Measurements from ENCODE around the gene NEU1.
"Not testable (repeated sequence)": the region's sequence is repeated elsewhere in the genome, so short reads cannot be mapped to it uniquely, and the experiment has no call there.

The NEU1 gene

DNA sequence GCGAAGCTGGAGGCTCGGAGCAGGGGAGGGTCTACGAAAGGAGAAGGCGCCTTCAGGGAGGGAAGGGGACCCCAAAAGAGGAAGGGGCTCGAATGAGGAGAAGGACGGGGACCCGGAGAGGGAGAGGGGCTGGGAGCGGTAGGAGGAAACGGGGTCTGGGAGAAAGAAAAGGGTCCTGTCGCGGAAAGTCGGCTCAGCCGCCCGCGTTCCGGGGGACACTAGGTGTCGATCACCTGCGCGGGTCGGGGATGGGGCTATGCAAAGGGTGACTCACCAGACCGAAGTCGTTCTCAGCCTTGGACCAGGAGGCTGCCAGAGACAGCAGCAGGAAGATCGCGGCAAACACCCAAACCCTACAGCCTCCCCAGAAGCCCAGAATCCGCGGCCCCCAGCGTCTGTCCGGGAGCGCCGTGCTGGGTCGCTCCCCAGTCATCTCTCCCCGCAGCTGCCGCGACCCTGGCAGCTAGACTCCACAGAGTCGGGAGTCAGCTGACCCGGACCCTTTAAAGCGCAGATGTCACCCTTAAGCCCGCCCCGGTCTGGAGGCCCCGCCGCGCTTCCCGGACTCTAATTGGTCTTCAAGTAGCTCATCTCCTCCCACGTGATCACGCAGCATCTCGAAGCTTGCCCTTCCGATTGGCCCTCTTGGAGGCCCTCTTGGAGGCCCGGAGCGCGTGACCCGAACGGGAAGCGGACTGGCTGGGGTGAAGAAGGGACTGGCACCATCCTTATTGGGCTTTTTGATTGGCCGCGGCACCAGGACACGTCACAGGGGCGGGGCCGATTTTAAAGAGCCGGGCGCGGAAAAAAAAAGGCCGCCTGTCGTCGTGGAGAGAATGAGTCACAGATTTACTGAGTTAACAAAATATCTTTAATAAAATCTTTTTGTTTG is at the start of gene NEU1:
NEU1 (minus strand) TSS at position 478 of the 892 bp plus-strand sequence; CDS start at position 433, 45 bp downstream.
- CTCF ChIA-PET = interaction anchor here (0.6 to 1.6 kb wide), 12 partner anchors 10 to 320 kb away, joined by 3 to 5 read pairs (median 4); partner anchors contain the start of gene EHMT2
- Mint-ChIP-seq H3K9me3 (no peaks in the 10 kb centered on the region), H3K4me1 (peaks cover 28% of the 10 kb centered on the region), H3K27ac (peak within 1 kb of the TSS; percentile 87), H3K36me3 (peaks cover 12% of the 10 kb centered on the region), H3K4me3 (peak within 1 kb of the TSS; percentile 88), H3K27me3 (peaks cover 12% of the 10 kb centered on the region)
- DNase-seq = peak; percentile 100

DNA sequence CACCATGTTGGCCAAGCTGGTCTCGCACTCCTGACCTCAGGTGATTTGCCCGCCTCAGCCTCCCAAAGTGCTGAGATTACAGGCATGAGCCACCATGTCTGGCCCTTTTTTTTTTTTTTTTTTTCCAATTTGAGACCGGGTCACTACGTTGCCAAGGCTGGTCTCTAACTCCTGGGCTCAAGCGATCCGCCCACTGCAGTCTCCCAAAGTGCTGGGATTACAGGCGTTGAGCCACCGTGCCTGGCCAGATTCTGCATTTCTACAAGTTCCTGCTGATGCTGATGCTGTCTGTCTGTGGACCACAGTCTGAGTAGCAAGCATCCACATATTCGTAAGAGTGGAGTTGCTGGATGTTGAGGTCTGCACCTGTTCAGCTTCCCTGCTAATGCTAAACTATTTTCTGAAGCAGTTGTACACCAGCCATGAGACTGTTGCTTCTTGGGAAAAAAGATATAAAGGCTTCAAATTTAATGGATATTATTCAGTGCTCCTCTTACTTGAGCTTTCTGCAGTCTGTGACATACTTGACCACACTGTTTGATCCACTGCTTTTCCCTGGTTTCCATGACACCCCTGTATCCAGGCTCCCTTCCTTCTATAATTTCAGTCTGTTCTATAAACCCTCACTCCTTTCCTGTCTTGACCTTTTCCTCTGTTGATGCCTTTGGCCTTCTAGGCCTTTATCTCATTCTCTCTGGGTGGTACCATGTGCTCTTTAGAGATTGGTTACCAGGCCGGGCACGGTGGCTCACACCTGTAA is 49.4 kb upstream of the NEU1 start:
- DNase-seq = no peak
- Mint-ChIP-seq H3K4me1 (peaks cover 2% of the 10 kb centered on the region), H3K36me3 (no peaks in the 10 kb centered on the region), H3K27me3 (peaks cover 21% of the 10 kb centered on the region), H3K4me3 (no peak overlapping the region), H3K9me3 (no peaks in the 10 kb centered on the region), H3K27ac (no peak overlapping the region)
- CTCF ChIA-PET = interaction anchor here (1.1 kb wide), 1 partner anchor 10 kb away, joined by 3 read pairs; the partner anchor contains the start of gene ZBTB12

DNA sequence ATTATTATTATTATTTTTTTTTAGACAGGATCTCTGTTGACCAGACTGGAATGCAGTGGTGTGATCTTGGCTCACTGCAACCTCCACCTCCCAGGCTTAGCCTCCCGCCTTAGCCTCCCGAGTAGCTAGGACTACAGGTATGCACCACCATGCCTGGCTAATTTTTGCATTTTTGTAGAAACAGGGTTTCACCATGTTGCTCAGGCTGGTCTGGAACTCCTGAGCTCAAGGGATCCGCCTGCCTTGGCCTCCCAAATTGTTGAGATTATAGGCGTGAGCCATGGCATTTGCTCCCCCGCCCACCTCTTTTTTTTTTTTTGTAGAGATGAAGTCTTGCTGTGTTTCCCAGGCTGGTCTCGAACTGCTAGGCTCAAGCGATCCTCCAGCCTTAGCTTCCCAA is 46.7 kb upstream of the NEU1 start:
- peaks cover 34% of the 10 kb centered on the region for H3K27me3 Mint-ChIP-seq
- DNase-seq, H3K4me1 Mint-ChIP-seq, H3K9me3 Mint-ChIP-seq, H3K4me3 Mint-ChIP-seq, H3K36me3 Mint-ChIP-seq, CTCF ChIA-PET, H3K27ac Mint-ChIP-seq: not testable (repeated sequence)

DNA sequence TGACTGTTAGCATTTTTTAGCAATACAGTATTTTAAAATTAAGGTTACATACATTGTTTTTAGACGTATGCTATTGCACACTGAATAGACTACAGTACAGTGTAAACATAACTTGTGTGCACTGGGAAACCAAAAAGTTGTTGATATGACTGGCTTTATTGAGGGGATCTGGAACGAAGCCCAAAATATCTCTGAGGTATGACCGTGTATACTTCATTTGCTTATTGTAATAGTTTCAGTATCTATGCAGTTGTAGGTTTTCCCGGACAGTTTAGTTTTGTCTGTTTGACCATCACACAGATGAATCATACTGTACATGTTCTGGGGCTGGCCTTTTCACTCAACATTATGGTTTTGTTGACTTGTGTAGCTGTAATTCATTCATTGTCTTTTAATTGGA is 46.2 kb upstream of the NEU1 start:
- H3K4me3 Mint-ChIP-seq = no peak overlapping the region
- H3K27me3 Mint-ChIP-seq = peaks cover 37% of the 10 kb centered on the region
- peaks cover 2% of the 10 kb centered on the region for H3K4me1 Mint-ChIP-seq
- no peak for DNase-seq
- CTCF ChIA-PET = no interaction called here
- no peak overlapping the region for H3K27ac Mint-ChIP-seq
- no peaks in the 10 kb centered on the region for H3K36me3 Mint-ChIP-seq
- H3K9me3 Mint-ChIP-seq = no peaks in the 10 kb centered on the region

DNA sequence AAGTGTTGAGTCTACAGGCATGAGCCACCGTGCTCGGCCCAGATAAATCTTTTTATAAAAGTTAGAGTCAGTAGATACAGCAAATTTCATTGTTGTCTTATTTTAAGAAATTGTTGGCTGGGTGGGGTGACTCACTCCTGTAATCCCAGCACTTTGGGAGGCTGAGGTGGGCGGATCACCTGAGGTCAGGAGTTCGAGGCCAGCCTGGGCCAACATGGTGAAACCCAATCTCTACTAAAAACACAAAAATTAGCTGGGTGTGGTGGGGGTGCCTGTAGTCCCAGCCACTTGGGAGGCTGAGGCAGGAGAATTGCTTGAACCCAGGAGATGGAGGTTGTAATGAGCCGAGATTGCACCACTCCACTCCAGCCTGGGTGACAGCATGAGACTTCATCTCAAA is 45.6 kb upstream of the NEU1 start:
- H3K4me1 Mint-ChIP-seq, H3K9me3 Mint-ChIP-seq, H3K4me3 Mint-ChIP-seq, DNase-seq, H3K36me3 Mint-ChIP-seq, H3K27ac Mint-ChIP-seq, CTCF ChIA-PET: not testable (repeated sequence)
- peaks cover 42% of the 10 kb centered on the region for H3K27me3 Mint-ChIP-seq

DNA sequence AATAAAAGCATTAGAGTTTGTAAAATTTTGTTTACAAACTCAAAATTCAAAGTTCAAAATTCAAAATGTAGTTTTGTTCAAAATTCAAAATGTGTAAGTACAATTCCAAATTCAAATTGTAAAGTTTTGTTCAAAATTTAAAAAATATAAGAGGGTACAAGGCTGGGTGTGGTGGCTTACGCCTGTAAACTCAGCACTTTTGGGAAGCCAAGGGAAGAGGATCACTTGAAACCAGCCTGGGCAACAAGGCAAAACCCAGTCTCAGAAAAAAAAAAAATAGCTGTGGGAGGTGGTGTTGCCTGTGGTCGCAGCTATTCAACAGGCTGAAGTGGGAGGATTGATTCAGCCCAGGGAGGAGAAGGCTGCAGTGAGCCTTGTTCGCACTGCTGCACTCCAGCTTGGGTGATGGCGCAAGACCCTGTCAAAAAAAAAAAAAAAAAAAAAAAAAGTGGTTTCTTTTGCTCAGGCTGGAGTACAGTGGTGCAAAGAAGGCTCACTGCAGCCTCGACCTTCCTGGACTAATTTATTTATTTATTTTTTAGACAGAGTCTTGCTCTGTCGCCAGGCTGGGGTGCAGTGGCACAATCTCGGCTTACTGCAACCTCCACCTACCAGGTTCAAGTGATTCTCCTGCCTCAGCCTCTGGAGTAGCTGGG is 44.7 kb upstream of the NEU1 start:
- no peak overlapping the region for H3K27ac Mint-ChIP-seq
- no peak overlapping the region for H3K4me3 Mint-ChIP-seq
- H3K4me1 Mint-ChIP-seq = peaks cover 9% of the 10 kb centered on the region
- CTCF ChIA-PET = no interaction called here
- peaks cover 52% of the 10 kb centered on the region for H3K27me3 Mint-ChIP-seq
- no peak for DNase-seq
- H3K9me3 Mint-ChIP-seq = no peaks in the 10 kb centered on the region
- no peaks in the 10 kb centered on the region for H3K36me3 Mint-ChIP-seq

DNA sequence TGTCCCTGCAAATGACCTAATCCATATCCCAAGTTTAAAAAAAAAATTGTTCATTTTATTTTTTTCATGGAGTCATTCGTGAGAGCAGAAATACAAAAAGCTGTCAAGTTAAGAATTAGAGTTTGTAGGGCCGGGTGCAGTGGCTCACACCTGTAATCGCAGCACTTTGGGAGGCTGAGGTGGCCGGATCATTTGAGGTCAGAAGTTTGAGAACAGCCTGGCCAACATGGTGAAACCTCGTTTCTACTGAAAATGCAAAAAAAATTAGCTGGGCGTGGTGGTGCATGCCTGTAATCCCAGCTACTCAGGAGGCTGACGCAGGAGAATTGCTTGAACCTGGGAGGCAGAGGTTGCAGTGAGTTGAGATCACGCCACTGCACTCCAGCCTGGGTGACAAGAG is 44.1 kb upstream of the NEU1 start:
- H3K4me1 Mint-ChIP-seq, H3K9me3 Mint-ChIP-seq, H3K4me3 Mint-ChIP-seq, CTCF ChIA-PET, DNase-seq, H3K36me3 Mint-ChIP-seq, H3K27ac Mint-ChIP-seq: not testable (repeated sequence)
- H3K27me3 Mint-ChIP-seq = peaks cover 53% of the 10 kb centered on the region

DNA sequence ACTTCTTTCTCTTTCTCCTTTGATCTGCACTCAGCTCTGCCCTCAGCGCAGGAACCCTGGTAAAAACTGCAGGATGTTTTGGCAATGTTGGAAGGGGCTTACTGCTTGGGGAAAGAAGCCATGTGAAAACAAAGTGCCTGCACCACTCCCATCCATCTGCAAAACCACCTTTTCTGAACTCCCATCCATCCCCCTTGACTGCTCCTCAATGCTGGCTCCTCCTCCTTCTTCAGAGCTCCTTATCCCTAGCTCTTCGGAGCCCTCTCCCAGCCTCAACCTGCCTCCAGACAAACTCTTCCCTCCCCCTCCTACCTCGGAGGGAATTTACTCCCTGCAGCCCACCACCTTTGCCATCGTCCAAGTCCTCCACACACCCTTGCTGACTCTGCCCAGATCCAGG is 43.5 kb upstream of the NEU1 start:
- no peaks in the 10 kb centered on the region for H3K9me3 Mint-ChIP-seq
- peaks cover 11% of the 10 kb centered on the region for H3K4me1 Mint-ChIP-seq
- no peaks in the 10 kb centered on the region for H3K36me3 Mint-ChIP-seq
- peaks cover 53% of the 10 kb centered on the region for H3K27me3 Mint-ChIP-seq
- H3K4me3 Mint-ChIP-seq = no peak overlapping the region
- no peak overlapping the region for H3K27ac Mint-ChIP-seq
- DNase-seq = no peak
- CTCF ChIA-PET = no interaction called here

DNA sequence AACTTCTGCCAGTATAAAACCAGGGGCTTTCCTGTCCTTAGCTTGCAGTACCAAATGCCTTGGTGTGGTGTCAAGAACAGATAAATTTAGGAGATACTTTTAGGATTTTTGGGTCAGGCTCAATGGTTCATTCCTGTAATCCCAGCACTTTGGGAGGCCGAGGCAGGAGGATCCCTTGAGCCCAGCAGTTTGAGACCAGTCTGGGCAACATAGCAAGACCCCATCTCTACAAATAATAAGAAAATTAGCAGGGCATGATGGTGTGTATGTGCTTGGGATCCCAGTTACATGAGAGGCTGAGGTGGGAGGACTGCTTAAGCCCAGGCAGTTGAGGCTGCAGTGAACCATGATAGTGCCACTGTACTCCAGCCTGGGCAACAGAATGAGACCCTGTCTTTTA is 42.4 kb upstream of the NEU1 start:
- Mint-ChIP-seq H3K9me3 (no peaks in the 10 kb centered on the region), H3K27ac (no peak overlapping the region), H3K4me1 (peaks cover 14% of the 10 kb centered on the region), H3K4me3 (no peak overlapping the region), H3K36me3 (no peaks in the 10 kb centered on the region), H3K27me3 (peaks cover 50% of the 10 kb centered on the region)
- DNase-seq = no peak
- CTCF ChIA-PET = no interaction called here

DNA sequence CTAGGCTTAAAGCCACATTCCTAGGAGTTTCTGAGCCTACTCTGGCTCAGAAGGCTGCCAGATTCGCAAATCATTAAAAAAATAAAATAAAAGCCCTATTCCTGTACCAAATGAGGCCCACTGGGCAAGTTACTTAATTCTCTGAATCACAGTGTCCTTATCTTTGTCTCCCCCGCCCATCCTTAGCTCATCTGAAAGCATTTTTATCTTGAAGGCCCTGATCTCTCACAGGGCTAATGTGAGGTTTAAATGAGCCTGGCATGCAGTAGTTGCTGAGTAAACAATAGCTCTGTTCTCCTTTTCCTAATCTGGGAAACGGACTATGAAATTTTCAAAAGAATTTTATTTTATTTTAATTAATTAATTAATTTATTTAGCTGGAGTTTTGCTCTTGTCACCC is 41.3 kb upstream of the NEU1 start:
- Mint-ChIP-seq H3K4me3 (no peak overlapping the region), H3K9me3 (no peaks in the 10 kb centered on the region), H3K4me1 (peaks cover 25% of the 10 kb centered on the region), H3K27ac (no peak overlapping the region), H3K36me3 (peaks cover 4% of the 10 kb centered on the region), H3K27me3 (peaks cover 44% of the 10 kb centered on the region)
- no peak for DNase-seq
- CTCF ChIA-PET = no interaction called here

DNA sequence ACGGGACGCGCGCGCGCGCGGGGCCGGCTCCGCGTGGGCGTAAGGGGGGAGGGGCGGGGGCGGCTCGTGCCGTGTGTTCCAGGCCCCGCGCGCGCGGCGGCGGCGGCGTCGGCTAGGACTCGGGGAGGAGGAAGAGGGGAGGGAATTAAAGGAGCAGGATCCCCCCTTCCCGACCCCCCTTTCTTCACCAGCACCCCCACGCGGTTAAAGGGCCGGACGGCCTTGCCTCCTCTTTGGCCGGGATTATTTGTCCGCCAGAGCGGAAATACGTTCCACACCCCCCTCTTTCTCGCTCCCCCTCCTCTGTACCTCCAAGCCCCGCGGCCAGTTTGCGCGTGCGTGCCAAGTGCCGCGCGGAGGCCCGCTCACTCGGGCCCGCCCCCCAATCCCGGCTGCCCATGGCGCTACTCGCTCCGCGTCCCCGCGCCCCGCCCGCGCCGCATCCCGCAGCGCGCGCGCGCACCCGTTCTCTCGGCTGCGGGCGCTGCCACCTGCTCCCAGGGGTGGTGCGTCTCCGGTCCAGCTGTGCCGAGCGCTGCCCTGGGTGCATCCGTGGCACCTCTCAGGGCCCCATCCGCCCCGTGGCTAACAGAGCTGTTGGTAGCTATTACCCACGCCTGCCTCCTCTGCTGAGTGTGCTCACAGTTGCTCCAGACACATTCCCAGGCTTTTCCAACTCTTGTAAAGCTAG is 39.5 kb upstream of the NEU1 start, which contains the start of gene ZBTB12:
ZBTB12 (minus strand) TSS at position 134 of the 691 bp plus-strand sequence. CDS start 781 bp downstream, outside the sequence.
- CTCF ChIA-PET = interaction anchor here (0.6 kb wide), 1 partner anchor 10 kb away, joined by 3 read pairs; no protein-coding TSS in a partner anchor
- peaks cover 35% of the 10 kb centered on the region for H3K4me1 Mint-ChIP-seq
- H3K36me3 Mint-ChIP-seq = peaks cover 14% of the 10 kb centered on the region
- H3K9me3 Mint-ChIP-seq = no peaks in the 10 kb centered on the region
- peak within 1 kb of the TSS; percentile 86 for H3K4me3 Mint-ChIP-seq
- peaks cover 38% of the 10 kb centered on the region for H3K27me3 Mint-ChIP-seq
- DNase-seq = peak; percentile 89
- H3K27ac Mint-ChIP-seq = peak within 1 kb of the TSS; percentile 82

DNA sequence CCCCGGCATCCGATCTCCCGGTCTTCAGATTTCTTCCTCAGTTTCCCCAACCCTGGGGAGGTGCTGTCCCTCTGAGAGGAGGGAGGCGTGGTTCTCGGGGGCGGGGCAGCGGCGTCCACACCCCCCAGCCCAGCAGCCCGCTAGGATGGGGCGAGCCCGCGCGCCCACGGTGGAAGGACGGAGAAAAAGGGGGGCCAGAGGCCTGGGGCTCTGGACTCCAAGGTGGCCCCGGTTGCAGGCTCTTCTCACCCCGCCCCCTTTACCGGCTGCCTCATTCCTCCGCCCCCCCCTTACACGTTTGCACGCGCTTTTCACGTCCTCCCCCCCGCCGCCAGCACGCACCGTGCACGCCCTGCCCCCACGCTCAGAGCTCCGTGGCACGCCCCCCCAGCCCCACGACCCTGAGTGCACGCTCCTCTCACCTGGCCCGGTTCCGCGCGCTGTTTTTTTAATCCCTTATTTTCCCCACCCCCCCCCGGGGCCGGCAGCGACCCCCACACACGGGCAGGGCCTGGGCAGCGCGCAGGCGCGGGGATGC is 38.9 kb upstream of the NEU1 start:
- Mint-ChIP-seq H3K27ac (no peak overlapping the region), H3K9me3 (no peaks in the 10 kb centered on the region), H3K4me1 (peaks cover 37% of the 10 kb centered on the region), H3K36me3 (peaks cover 14% of the 10 kb centered on the region), H3K27me3 (peaks cover 33% of the 10 kb centered on the region), H3K4me3 (peak overlapping the region; percentile 64)
- CTCF ChIA-PET = interaction anchor here (0.6 kb wide), 1 partner anchor 11 kb away, joined by 3 read pairs; no protein-coding TSS in a partner anchor
- peak; percentile 74 for DNase-seq

DNA sequence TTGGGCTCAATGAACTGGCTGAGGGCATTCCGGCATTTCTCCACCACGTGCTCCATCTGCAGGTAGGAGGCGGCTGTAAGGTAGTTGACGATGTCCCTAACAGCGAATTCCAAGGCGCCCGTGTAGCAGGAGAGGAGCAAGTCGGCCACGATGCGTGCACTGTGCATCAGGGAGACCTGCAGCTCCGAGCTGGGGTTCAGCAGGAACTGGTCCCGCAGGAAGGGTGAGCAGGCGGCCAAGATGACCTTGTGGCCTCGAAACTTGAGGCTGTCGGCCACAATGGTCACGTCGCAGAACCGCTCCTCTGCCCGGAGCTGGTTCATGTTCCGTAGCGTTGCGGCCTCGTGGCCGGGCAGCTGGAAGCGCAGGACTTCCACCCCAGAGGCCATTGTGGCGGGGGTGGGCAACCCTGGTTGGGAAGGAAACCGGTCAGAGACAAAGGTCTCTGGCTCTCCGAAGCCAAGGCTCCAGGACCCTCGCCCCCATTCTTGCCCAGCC is 38.3 kb upstream of the NEU1 start:
- Mint-ChIP-seq H3K4me1 (peaks cover 42% of the 10 kb centered on the region), H3K4me3 (peak overlapping the region; percentile 64), H3K27me3 (peaks cover 28% of the 10 kb centered on the region), H3K9me3 (no peaks in the 10 kb centered on the region), H3K36me3 (peaks cover 14% of the 10 kb centered on the region), H3K27ac (no peak overlapping the region)
- CTCF ChIA-PET = no interaction called here
- DNase-seq = no peak
